Ishikawa (cell line): Measurements from ENCODE around the gene TSC22D4.

Experiments used
- CEBPB ChIP-seq: IDR thresholded peaks from 2 replicates; pipeline ENCODE4 v1.6.1; 2012
- EP300 ChIP-seq: IDR thresholded peaks from 2 replicates; pipeline ENCODE4 v1.6.1; 2012; ENCODE audit warnings: borderline replicate concordance
- FOXM1 ChIP-seq: IDR thresholded peaks from 2 replicates; pipeline ENCODE4 v1.6.1; 2012; ENCODE audit warnings: low read depth, borderline replicate concordance
- REST ChIP-seq: IDR thresholded peaks from 2 replicates; pipeline ENCODE4 v1.6.1; 2012; ENCODE audit warnings: low read depth, mild to moderate bottlenecking
- TAF1 ChIP-seq: IDR thresholded peaks from 2 replicates; pipeline ENCODE4 v1.6.1; 2012; ENCODE audit warnings: low read depth, mild to moderate bottlenecking

- TF ChIP-seq EP300 (no peak), FOXM1 (no peak), REST (no peak), TAF1 (no peak), CEBPB (no peak)
Observed at GRCh38 chr7:100488333-100489095, 9.5 kb upstream of the TSC22D4 start.
